ENCODE results near the gene DOCK8.
"Not testable (repeated sequence)": the region's sequence is repeated elsewhere in the genome, so short reads cannot be mapped to it uniquely, and the experiment has no call there.

DOCK8 gene

DNA sequence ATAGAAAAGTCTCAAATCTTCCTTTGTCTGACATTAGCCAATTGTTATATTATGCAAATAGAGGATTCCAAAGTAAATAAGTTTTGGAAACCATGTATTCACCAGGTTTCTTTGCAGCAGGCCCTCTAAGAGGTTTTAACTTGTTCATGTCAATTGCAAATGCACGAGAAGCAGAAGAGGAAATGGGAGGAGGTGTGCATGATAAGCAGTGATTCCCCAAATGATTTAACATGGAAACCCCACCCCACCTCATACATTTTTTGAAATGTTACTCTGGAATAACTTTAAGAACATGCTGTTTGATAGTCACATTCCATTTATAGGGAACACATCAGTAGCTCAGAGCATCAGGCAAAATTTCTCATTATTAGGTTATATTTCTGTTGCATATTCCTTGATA lies 190.7 kb downstream of the DOCK8 start:
- H3K4me3 ChIP-seq (ENCODE audit: low read depth, low read length) = no peak overlapping the region

DNA sequence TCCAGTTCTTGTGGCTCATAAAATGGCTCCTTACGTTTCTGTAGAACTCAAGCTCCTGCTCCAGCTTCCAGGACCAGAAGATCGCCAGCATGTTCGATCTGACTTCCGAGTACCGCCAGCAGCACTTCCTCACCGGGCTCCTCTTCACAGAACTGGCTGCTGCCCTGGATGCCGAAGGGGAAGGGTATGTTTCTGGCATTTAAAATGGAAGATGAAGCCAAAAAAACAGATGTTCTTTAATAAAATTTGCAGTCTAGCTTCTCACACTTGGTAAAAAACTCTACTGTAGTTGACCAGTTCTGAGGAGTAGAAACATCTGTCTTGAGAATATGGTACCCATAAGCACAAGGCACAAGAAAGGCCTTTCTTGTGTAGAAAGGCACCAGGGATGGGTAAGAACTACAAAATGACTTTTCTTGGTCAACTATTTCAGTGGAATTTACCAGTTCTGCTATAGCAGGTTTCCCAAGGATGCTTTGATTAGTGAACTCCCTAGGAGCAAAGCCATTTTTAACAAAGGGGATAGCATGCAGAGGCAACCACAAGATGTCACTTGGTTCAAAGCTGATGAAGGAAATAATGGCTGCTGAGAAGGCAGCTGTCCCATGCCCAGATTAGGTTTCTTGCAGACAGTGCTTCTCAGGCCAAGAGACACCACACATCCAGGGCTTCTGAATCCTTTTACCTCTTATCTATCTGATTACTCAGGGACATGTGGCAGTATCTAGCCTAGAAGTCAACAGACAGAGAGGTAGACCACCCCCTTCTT lies 192.4 kb downstream of the DOCK8 start:
- H3K4me3 ChIP-seq (ENCODE audit: low read depth, low read length) = no peak overlapping the region

DNA sequence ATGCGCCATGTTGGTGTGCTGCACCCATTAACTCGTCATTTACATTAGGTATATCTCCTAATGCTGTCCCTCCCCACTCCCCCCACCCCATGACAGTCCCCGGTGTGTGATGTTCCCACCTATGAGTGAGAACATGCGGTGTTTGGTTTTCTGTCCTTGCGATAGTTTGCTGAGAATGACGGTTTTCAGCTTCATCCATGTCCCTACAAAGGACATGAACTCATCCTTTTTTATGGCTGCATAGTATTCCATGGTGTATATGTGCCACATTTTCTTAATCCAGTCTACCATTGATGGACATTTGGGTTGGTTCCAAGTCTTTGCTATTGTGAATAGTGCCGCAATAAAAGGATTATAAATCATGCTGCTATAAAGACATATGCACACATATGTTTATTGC lies 195.0 kb downstream of the DOCK8 start:
- not testable (repeated sequence) for H3K4me3 ChIP-seq (ENCODE audit: low read depth, low read length)

DNA sequence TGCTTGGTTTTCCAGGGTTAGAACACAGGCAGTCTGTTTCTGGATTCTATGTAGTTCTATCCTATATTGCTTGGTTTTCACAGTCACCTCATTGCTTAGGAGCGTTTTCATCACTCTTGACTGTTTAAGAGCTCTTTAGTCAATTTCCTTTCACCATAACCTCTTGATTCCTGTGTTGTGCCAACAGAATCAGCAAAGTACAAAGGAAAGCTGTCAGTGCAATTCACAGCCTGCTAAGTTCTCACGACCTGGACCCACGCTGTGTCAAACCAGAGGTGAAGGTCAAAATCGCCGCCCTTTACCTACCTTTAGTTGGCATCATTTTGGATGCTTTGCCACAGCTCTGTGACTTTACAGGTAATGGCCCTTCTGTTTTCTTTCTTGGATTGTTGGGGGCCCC lies 199.9 kb downstream of the DOCK8 start:
- no peak overlapping the region for H3K4me3 ChIP-seq (ENCODE audit: low read depth, low read length)

DNA sequence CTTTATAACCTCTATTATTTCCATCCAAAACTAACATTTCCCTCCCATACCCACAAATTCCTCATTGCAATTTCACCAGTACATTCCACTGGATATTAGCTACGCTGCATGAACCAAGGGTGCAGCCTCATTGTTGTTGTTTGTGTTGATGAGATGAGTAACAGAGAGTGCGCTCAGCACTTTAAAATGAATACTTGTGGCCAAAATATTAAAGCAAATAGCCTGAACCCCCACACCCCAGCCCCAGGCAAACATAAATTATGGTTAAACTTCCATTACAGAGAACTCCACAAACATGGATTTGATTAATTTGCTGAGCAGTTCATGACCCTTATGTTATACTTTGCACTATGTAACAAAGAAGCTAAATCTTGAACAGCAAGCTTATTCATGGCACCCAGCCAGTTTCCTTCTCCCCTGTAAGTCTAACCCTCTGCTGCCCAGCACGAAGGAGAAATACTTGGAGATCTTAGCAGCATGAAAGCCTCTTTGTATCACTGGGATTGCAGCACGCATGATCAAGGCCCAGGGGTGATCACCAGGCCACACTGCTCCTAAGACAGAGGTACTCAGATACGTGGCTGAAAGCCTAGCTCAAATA lies 205.0 kb downstream of the DOCK8 start:
- no peak overlapping the region for H3K4me3 ChIP-seq (ENCODE audit: low read depth, low read length)

DNA sequence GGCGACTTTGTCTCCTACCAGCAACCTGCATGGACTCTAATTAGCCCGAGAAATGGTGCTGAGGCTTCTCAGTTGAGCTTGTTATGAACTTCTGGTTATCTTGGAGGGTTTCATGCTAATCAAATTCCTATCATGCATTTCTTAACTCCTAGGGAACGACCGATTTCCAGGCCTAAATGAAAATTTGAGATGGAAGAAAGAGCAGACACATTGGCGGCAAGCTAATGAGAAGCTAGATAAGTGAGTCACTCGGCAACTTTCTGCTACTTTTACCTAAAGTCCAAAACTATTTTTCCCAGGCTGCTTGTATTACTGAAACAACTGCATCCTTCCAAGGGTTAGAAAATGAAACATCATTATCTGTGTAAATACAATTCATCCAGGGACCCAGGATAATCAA lies 207.2 kb downstream of the DOCK8 start:
- no peak overlapping the region for H3K4me3 ChIP-seq (ENCODE audit: low read depth, low read length)

DNA sequence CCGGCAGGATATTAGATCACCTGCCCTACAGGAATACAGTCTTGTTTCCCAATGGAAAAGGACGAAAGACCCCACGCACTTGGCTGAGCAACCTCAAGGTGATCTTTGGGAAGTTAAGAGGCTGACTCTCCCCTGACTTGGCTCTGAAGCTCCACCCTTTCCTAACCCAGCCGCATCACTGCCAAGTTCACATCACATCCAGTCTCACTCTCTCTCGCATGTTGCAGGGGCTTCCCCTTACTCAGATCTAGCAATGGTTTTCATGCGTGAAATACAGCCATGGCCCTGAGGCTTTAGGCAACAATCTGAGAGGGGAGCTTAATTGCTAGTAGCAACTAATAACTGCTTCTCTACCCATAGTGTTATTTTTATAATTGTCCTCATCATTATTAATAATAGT lies 211.6 kb downstream of the DOCK8 start:
- no peak overlapping the region for H3K4me3 ChIP-seq (ENCODE audit: low read depth, low read length)

DNA sequence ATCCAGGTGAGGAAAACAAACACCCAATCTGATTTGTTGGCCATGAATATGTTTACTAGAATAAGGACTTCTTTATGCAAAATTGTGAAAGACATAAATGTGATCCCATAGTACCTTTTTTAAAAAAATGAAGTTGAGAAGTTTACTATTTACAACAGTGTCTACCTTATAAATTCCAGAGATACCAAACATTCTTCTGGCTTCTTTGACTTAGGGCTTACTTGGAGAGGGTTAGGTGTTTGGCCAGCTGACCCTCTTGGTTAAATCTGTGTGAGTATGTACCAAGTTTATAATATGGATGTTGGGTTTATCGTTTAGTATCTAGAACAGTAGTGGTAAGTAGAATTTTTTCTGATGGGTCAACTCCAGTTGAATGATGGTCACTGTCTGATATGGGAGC lies 212.3 kb downstream of the DOCK8 start:
- H3K4me3 ChIP-seq (ENCODE audit: low read depth, low read length) = no peak overlapping the region

DNA sequence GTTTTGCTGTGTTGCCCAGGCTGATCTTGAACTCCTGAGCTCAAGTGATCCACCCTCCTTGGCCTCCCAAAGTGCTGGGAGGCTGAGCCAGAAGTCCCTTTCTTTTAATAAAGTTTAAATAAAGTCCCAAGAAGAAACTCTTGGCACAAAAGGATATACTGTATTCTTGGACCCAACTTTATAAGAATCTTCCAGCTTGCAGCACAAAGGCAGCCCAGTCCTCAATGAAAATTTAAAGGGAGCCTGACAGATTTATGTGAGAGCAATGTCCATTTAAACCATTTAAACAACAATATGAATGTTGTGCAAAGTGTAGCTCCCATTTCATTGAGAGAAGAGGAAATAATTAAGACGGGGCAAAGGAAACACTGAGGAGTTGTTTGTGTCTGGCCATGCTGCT lies 217.0 kb downstream of the DOCK8 start:
- no peak overlapping the region for H3K4me3 ChIP-seq (ENCODE audit: low read depth, low read length)

DNA sequence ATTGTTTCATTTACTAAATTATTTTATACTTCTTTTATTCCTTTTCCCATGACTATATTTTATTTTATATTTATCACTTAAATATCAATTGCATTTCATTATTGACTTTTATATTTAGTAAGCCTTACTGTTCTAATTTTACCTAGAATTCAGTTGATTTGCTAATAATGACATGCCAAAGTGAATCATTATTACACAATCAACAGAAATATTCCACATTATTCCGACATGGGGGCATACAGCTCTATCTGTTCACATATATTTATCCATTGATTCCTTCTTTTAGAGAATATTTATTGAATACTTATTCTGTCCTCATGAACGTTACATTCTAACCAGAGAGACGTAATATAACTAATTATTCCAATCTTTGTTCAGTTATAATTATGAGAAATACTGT lies 221.8 kb downstream of the DOCK8 start:
- no peak overlapping the region for H3K4me3 ChIP-seq (ENCODE audit: low read depth, low read length)

DNA sequence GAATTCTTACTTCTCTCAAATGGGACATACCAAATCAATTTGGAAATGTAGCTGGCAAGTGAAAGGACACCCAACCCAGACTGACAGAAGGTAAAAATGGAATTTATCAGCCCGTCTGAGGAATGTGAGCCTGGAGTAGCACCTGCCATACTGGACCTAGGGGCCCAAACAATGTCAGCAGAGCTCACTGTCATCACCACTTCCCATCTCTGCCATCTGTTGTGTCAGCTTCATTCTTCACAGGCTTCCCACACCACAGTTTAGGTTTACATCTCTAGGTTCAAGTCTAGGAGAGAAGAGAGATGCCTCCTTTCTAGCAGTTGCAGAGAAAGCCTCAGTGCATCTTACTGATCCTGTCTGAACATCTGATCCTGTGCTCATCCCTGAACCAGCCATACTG lies 222.4 kb downstream of the DOCK8 start:
- no peak overlapping the region for H3K4me3 ChIP-seq (ENCODE audit: low read depth, low read length)

DNA sequence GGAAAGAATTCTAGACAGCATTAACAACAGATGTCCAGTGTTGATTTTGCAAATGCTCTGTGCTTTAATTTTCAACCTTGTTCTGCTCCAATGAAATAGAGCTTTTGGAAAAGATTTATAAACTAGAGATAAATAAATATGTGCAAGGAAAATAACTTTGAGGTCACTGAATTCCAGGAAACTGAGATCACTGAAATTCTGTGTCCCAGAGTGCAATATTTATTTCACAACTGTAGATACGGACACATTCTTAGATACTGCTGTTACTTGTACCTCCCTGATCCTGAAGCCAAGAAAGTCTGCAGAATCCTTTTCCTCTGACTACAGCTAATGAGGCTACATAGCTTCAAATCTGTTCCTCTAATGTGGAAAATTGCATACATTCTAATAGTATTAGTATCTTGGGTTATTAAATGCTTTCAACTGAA lies 222.9 kb downstream of the DOCK8 start:
- no peak overlapping the region for H3K4me3 ChIP-seq (ENCODE audit: low read depth, low read length)

DNA sequence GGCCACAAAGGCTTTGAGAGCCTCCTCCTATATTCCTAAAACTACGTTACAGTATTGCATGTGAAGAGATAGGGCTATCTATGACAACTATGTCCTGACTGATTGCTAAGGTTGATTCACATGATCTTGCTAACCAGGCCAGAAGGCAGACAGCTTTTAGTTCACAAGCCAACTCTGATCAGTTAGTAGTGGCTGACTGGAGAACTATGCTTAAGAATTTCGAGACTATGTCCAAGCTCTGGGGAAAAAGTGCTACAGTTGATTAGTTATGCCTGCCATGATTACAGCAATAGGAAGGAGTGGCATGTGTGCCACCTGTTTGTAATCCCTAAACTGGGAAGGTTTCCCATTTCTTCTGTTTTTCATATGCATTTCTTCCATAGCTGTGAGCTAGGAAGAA lies 223.4 kb downstream of the DOCK8 start:
- no peak overlapping the region for H3K4me3 ChIP-seq (ENCODE audit: low read depth, low read length)

DNA sequence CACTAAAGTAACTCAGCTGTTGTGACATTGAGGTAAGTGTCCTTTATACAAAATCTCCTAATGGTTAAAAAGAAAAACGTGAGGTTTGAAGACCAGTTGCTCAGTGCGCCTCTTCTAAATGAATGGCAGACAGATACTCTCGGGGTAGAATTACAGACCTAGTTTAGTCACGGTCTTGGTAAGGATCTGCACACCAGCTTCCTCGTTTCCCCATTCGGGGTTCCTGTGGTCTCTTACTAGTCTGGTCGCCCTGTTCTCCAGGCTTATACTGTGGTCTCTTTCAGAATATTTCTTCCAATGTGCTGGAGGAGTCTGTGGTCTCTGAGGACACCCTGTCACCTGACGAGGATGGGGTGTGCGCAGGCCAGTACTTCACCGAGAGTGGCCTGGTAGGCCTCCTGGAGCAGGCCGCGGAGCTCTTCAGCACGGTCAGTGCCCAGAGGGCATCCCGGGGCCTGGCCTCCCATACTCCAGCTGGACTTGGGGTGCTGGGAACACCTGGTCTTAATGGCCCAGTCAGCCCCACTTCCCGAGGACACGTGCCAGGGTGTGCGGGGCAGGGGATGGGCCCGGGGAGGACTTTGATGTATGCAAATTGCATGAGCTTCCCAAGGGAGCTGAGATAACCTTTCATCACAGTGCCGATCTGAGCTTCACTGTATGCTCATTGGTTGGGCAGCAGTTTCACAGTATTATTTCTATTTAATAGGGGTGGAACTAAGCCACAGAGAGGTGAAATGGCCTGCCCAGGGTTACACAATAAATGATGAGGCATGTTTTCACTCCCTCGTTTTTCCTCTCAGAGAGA lies 224.5 kb downstream of the DOCK8 start:
- H3K4me3 ChIP-seq (ENCODE audit: low read depth, low read length) = no peak overlapping the region

DNA sequence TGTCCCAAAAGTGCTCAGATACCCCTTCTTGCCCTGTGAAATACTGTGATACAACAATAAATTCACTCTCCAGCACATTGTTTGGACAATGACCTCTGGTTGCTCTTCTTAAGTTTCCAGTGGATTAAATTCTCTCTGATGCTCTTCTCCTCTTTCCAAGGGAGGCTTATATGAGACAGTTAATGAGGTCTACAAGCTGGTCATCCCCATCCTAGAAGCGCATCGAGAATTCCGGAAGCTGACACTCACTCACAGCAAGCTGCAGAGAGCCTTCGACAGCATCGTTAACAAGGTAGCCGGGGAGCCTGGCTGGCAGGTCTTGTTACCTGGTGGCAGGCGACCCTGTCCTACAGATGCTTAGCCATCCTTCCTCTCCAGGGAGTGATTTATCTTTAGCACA lies 226.5 kb downstream of the DOCK8 start:
- H3K4me3 ChIP-seq (ENCODE audit: low read depth, low read length) = no peak overlapping the region

DNA sequence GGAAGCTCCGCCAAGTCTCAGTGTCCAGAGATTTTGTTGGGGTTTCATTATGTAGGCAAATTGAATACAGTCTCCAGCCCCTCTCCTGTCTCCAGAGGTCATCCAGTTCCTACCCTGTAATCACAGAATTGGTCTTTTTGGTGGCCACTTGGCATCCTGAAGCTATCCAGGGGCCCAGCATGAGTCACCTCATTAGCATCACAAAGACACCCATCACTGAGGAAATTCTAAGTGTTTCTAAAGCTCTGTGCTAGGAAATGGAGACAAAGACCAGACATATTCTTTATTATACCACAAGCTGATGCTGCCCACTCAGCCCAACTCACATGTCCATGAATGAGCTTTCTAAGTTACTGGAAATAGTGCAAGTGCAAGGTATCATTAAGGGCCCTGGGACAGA lies 229.9 kb downstream of the DOCK8 start:
- H3K4me3 ChIP-seq (ENCODE audit: low read depth, low read length) = no peak overlapping the region

DNA sequence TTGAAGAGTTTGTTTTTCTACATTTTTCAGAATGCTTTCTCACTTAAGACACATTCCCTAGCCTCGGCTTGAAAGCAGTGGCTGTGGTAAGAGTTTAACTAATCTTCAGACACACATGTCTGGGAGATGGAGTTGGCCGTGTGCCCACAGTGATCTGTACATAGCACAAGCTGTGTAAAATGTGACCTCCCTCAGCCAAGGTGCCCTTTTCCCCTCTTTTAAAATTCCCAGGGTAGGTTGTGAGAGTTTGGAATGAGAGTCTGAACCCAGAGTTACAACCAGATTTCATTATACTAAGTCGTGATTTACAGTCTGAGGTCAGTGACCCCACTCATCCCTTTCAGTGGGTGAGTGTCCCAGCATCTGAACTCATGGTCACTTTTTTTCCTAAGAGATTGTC lies 230.4 kb downstream of the DOCK8 start:
- H3K4me3 ChIP-seq (ENCODE audit: low read depth, low read length) = no peak overlapping the region

DNA sequence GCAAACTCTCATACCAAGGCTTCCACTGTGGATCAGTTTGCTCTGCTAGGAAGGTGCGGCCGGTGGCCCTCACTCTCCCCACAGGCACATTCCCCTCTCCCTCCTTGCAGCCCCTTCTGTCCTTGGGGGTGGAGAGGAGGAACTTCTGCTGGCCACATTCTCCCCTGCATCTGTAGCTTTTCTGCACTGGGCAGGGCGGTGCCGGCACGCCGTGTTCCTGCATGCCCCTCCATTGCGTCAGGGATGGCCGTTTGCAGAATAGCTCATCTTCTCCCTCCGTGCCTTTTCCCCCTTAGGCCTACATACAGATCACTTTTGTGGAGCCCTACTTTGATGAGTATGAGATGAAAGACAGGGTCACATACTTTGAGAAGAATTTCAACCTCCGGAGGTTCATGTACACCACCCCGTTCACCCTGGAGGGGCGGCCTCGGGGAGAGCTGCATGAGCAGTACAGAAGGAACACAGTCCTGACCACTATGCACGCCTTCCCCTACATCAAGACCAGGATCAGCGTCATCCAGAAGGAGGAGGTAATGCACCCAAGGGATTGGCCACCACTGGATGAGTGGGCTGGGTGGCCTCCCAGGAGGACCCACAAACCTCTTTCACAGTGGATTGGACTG lies 231.5 kb downstream of the DOCK8 start:
- H3K4me3 ChIP-seq (ENCODE audit: low read depth, low read length) = no peak overlapping the region

DNA sequence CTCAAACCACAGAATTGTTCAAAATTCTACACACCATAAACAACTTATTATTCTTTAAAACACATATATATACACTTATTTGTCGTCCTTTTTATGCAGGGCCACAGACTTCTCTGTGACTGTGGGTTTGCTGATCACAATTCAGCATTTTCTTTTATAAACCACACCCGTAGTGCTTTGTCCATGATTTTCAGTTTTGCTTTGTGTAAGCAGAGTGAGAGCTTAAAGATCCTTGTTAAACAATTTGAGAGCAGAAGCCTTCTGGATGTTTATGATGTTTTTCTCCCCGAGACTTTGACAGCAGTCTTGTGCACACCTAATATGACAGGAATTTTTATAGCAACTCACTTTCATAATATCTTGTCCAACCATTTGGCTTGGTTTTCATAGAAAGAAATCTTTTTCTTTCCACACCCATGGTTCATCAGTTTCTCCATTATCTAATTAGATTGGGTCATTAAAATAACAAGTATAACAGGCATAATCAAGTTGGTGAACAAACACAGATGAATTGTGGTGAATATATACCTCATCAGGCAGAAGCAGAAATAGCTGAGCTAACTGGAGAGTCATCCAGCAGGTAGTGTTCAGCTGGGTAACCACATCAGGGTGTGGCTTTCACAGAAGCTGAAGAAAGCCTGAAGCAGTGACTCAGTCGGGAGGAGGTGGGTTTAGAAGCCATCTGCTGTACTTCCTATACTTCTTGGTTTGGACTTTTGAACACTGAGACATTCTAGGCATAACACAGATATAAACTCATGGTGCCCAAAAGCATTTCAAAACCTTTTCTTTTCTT lies 232.8 kb downstream of the DOCK8 start:
- no peak overlapping the region for H3K4me3 ChIP-seq (ENCODE audit: low read depth, low read length)

DNA sequence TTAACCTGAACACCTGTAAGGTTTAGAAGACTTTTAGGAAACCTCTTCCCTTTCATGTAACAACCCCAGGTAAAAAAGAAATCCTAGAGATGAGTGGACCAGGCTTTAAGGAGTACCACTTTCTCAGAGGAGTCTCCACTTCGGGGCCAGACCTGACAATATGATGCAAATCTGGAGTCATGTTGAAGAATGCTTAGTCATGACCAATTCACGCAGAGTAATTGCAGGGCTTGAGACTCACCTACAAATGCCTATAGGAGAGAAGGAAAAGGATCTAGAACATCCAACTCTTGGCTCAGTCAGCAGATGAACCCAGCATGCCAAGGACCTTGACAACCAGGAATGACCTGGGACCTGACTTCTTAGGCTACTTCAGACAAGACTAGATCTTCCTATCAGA lies 235.4 kb downstream of the DOCK8 start:
- no peak overlapping the region for H3K4me3 ChIP-seq (ENCODE audit: low read depth, low read length)

DNA sequence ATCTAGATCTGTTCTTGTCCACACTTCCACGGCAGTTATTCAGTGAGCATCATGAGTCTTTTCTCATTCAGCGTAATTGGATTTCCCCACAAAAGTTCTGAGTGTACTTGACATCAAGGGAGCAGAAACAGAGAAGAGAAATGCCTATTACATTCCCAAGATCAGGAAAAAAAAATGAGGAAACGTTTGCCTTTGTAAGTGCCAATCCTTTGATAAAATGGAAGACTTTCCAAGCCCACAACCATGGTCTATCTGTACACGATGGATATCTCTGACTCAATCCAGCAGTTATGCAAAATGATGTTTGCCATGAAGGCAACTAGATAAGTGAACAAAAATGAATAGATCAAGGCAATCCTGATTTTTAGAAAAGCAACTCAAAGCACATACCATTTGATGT lies 235.9 kb downstream of the DOCK8 start:
- H3K4me3 ChIP-seq (ENCODE audit: low read depth, low read length) = no peak overlapping the region

All from iPS-11a (cell line).